Measurements from ENCODE around the gene TNS4.

DNA sequence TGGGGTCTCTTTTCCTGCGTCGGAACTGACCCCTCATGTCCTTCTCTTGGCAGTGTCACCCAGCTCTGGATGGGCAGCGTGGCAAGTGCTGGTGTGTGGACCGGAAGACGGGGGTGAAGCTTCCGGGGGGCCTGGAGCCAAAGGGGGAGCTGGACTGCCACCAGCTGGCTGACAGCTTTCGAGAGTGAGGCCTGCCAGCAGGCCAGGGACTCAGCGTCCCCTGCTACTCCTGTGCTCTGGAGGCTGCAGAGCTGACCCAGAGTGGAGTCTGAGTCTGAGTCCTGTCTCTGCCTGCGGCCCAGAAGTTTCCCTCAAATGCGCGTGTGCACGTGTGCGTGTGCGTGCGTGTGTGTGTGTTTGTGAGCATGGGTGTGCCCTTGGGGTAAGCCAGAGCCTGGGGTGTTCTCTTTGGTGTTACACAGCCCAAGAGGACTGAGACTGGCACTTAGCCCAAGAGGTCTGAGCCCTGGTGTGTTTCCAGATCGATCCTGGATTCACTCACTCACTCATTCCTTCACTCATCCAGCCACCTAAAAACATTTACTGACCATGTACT lies 44.9 kb downstream of the TNS4 start:
- TF ChIP-seq, protein P1, sequence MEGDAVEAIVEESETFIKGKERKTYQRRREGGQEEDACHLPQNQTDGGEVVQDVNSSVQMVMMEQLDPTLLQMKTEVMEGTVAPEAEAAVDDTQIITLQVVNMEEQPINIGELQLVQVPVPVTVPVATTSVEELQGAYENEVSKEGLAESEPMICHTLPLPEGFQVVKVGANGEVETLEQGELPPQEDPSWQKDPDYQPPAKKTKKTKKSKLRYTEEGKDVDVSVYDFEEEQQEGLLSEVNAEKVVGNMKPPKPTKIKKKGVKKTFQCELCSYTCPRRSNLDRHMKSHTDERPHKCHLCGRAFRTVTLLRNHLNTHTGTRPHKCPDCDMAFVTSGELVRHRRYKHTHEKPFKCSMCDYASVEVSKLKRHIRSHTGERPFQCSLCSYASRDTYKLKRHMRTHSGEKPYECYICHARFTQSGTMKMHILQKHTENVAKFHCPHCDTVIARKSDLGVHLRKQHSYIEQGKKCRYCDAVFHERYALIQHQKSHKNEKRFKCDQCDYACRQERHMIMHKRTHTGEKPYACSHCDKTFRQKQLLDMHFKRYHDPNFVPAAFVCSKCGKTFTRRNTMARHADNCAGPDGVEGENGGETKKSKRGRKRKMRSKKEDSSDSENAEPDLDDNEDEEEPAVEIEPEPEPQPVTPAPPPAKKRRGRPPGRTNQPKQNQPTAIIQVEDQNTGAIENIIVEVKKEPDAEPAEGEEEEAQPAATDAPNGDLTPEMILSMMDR (IDR thresholded peaks at IDR 0.05; ENCODE audit: low read length) = no peak
- no peak for TF ChIP-seq EZH2 (optimal IDR thresholded peaks at IDR 0.05; ENCODE audit: low read depth, low read length)
